H9 (cell line): ENCODE data around the gene MAPK14. TPM values are rescaled to one million over a fixed set of nuclear protein-coding genes. Genes with fewer than 3 reads are reported as not detected.
"Not testable (repeated sequence)": the region's sequence is repeated elsewhere in the genome, so short reads cannot be mapped to it uniquely, and the experiment has no call there.

Experiments
- DNase-seq: peaks from one replicate; pipeline ENCODE4 v3.0.0-alpha.2; 2017
- H2AFZ ChIP-seq: one replicate; pipeline ENCODE4 v1.6.1; 2013; ENCODE audit warnings: mild to moderate bottlenecking, low read length, control low read depth, moderate library complexity
- H2AK5ac ChIP-seq: 2 replicates; pipeline ENCODE4 v1.6.1; 2013; ENCODE audit warnings: low read length, control low read depth, mixed read lengths; ENCODE audit not compliant: insufficient read length
- H2BK120ac ChIP-seq: one replicate; pipeline ENCODE4 v1.6.1; 2013; ENCODE audit warnings: low read depth, mild to moderate bottlenecking, low read length, control low read depth, inconsistent platforms; ENCODE audit not compliant: poor library complexity, severe bottlenecking
- H2BK12ac ChIP-seq: 2 replicates; pipeline ENCODE4 v1.6.1; 2013; ENCODE audit warnings: low read length, control low read depth, mixed read lengths, low read depth; ENCODE audit not compliant: insufficient read length
- H2BK15ac ChIP-seq: 2 replicates; pipeline ENCODE4 v1.6.1; 2013; ENCODE audit warnings: low read depth, low read length, control low read depth
- H2BK20ac ChIP-seq: one replicate; pipeline ENCODE4 v1.6.1; 2013; ENCODE audit warnings: low read depth, mild to moderate bottlenecking, low read length, control low read depth, inconsistent platforms; ENCODE audit not compliant: poor library complexity, severe bottlenecking
- H2BK5ac ChIP-seq: 2 replicates; pipeline ENCODE4 v1.6.1; 2013; ENCODE audit warnings: low read length, control low read depth, mixed read lengths; ENCODE audit not compliant: insufficient read length
- H3K14ac ChIP-seq: 2 replicates; pipeline ENCODE4 v1.6.1; 2013; ENCODE audit warnings: low read length, control low read depth; ENCODE audit not compliant: insufficient read depth
- H3K18ac ChIP-seq: 2 replicates; pipeline ENCODE4 v1.6.1; 2013; ENCODE audit warnings: low read depth, mild to moderate bottlenecking, mixed read lengths, low read length, control low read depth; ENCODE audit not compliant: insufficient read length
- H3K23ac ChIP-seq: 2 replicates; pipeline ENCODE4 v1.6.1; 2013; ENCODE audit warnings: low read length, control low read depth, mixed read lengths, low read depth; ENCODE audit not compliant: insufficient read length
- H3K23me2 ChIP-seq: 2 replicates; pipeline ENCODE4 v1.6.1; 2013; ENCODE audit warnings: low read depth, mild to moderate bottlenecking, mixed read lengths, low read length, control low read depth; ENCODE audit not compliant: insufficient read length, poor library complexity, severe bottlenecking
- H3K27ac ChIP-seq: 2 replicates; pipeline ENCODE4 v1.5.1; 2013; ENCODE audit warnings: low read length, control low read depth, mixed read lengths, low read depth; ENCODE audit not compliant: insufficient read length
- H3K27me3 ChIP-seq: 2 replicates; pipeline ENCODE4 v1.6.1; 2013; ENCODE audit warnings: low read length, control low read depth, inconsistent platforms; ENCODE audit not compliant: insufficient read depth
- H3K4ac ChIP-seq: 2 replicates; pipeline ENCODE4 v1.6.1; 2013; ENCODE audit warnings: low read depth, mild to moderate bottlenecking, control low read depth, inconsistent platforms, low read length, moderate library complexity
- H3K4me1 ChIP-seq: 2 replicates; pipeline ENCODE4 v1.6.1; 2013; ENCODE audit warnings: low read length, control low read depth, inconsistent platforms; ENCODE audit not compliant: insufficient read depth
- H3K4me2 ChIP-seq: 2 replicates; pipeline ENCODE4 v1.6.1; 2013; ENCODE audit warnings: low read length, control low read depth, mixed read lengths; ENCODE audit not compliant: insufficient read length, insufficient read depth
- H3K56ac ChIP-seq: 2 replicates; pipeline ENCODE4 v1.6.1; 2013; ENCODE audit warnings: low read depth, mild to moderate bottlenecking, mixed read lengths, low read length, control low read depth; ENCODE audit not compliant: insufficient read length
- H3K79me1 ChIP-seq: 2 replicates; pipeline ENCODE4 v1.6.1; 2013; ENCODE audit warnings: low read depth, mild to moderate bottlenecking, moderate library complexity, low read length, control low read depth, inconsistent platforms; ENCODE audit not compliant: insufficient read depth, poor library complexity, severe bottlenecking
- H3K79me2 ChIP-seq: 2 replicates; pipeline ENCODE4 v1.6.1; 2013; ENCODE audit warnings: low read length, control low read depth, inconsistent platforms; ENCODE audit not compliant: insufficient read depth
- H3K9ac ChIP-seq: 2 replicates; pipeline ENCODE4 v1.6.1; 2013; ENCODE audit warnings: low read length, control low read depth, mixed read lengths; ENCODE audit not compliant: insufficient read length; ENCODE audit errors: extremely low read depth
- H3K9me3 ChIP-seq: one replicate; pipeline ENCODE4 v1.6.1; 2013; ENCODE audit warnings: low read depth, low read length, inconsistent platforms; ENCODE audit not compliant: control insufficient read depth
- H3T11ph ChIP-seq: one replicate; pipeline ENCODE4 v1.6.1; 2013; ENCODE audit warnings: mild to moderate bottlenecking, low read length, control low read depth, inconsistent platforms
- H4K20me1 ChIP-seq: one replicate; pipeline ENCODE4 v1.6.1; 2013; ENCODE audit not compliant: control insufficient read depth, insufficient read length, insufficient read depth
- H4K5ac ChIP-seq: 2 replicates; pipeline ENCODE4 v1.6.1; 2013; ENCODE audit warnings: low read depth, mild to moderate bottlenecking, mixed read lengths, low read length, control low read depth; ENCODE audit not compliant: insufficient read length
- H4K8ac ChIP-seq: replicated peaks from 2 replicates; pipeline ENCODE4 v1.6.1; 2013; ENCODE audit warnings: low read length, control low read depth, mixed read lengths, low read depth; ENCODE audit not compliant: insufficient read length
- H4K91ac ChIP-seq: 2 replicates; pipeline ENCODE4 v1.6.1; 2013; ENCODE audit warnings: low read depth, mild to moderate bottlenecking, moderate library complexity, mixed read lengths, low read length, control low read depth; ENCODE audit not compliant: insufficient read length
- H3K27ac Mint-ChIP-seq, 3 experiments: 2 replicates in 2 of 3; 3 replicates in 1 of 3; pipeline ENCODE4 v1.8.0; 2020 to 2021; ENCODE audit warnings: mixed read lengths in 3 of 3, mild to moderate bottlenecking in 1 of 3, moderate library complexity in 1 of 3
- H3K27me3 Mint-ChIP-seq: 2 replicates; pipeline ENCODE4 v1.8.0; 2021; ENCODE audit warnings: low read depth, mild to moderate bottlenecking, moderate library complexity, mixed read lengths
- H3K36me3 Mint-ChIP-seq, 3 experiments: 2 replicates in 2 of 3; 3 replicates in 1 of 3; pipeline ENCODE4 v1.8.0; 2020 to 2021; ENCODE audit warnings: low read depth in 3 of 3, mixed read lengths in 3 of 3; ENCODE audit not compliant: insufficient read depth in 1 of 3
- H3K4me1 Mint-ChIP-seq, 2 experiments: 2 replicates each; pipeline ENCODE4 v1.8.0; 2020; ENCODE audit warnings: mixed read lengths in 2 of 2
- H3K4me3 Mint-ChIP-seq, 2 experiments: 2 replicates in 1 of 2; 3 replicates in 1 of 2; pipeline ENCODE4 v1.8.0; 2020 to 2021; ENCODE audit warnings: mild to moderate bottlenecking in 2 of 2, mixed read lengths in 2 of 2, moderate library complexity in 1 of 2
- H3K9me3 Mint-ChIP-seq, 2 experiments: 2 replicates in 1 of 2; 3 replicates in 1 of 2; pipeline ENCODE4 v1.8.0; 2020; ENCODE audit warnings: mild to moderate bottlenecking in 2 of 2, mixed read lengths in 2 of 2, moderate library complexity in 1 of 2
- WGBS: extraction: QIAGEN DNeasy Blood & Tissue Kit; methylation state at CpG from one replicate; pipeline ENCODE4 v1.1.7; 2013; ENCODE audit warnings: missing lambda C conversion rate, low lambda C conversion rate, mixed read lengths; ENCODE audit not compliant: insufficient read length; ENCODE audit errors: extremely low coverage; 5-methylcytosine and 5-hydroxymethylcytosine counted together
- total RNA-seq: library from RNA; stranded (reverse); gene quantifications from 2 replicates; pipeline ENCODE4 v1.2.1, GENCODE V29; 2021
- TF ChIP-seq, protein P1 (sequence below): fragments of 200-600 bp; sonication (generic); conservative IDR thresholded peaks from 3 replicates; pipeline ENCODE4 v1.8.0; 2021; ENCODE audit warnings: antibody characterized with exemption, mild to moderate bottlenecking

Gene MAPK14
- total RNA-seq, 1 experiment from 2014 or later: 40.5 TPM

DNA sequence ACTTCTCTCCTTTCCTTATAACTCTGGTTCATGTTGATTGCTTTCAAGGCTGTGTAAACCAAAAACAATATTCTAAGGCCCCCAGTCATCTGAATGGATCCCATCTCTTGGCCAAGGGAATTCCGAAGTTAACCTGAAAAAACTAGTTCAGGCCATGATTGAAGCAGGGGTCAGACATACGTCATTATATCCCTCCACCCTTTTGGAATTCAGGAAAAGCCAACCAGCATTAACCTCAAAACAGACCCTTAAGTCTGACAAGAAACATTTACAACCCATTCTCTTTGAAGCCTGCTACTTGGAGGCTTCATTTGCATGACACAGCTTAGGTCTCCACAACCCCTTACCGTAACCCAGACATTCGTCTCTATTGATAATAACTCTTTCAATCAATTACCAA, 42.9 kb upstream of the MAPK14 start:
- H3K4me1 ChIP-seq: no peaks in the 10 kb centered on the region; the same call in 1 of the 2 replicates
- Mint-ChIP-seq H3K9me3 (no peaks in the 10 kb centered on the region; a peak in 1 of 5 replicates), H3K27ac (peak overlapping the region in 2 of 3 experiments; percentile 0 to 74; a peak in 3 of 7 replicates), H3K4me1 (peaks cover 16 to 17% of the 10 kb centered on the region in 2 experiments), H3K27me3 (no peaks in the 10 kb centered on the region; the same call in 1 of the 2 replicates), H3K36me3 (no peaks in the 10 kb centered on the region), H3K4me3 (no peak overlapping the region; a peak in 1 of 5 replicates)
- no peak overlapping the region for H3K18ac ChIP-seq
- no peak overlapping the region for H3K9ac ChIP-seq
- no peak for DNase-seq
- H3K56ac ChIP-seq: no peak overlapping the region
- H3K79me1 ChIP-seq: no peaks in the 10 kb centered on the region
- H3K23ac ChIP-seq: no peak overlapping the region
- no CpG with 5 or more reads among the region's 4 CpGs for WGBS
- no peaks in the 10 kb centered on the region for H3K23me2 ChIP-seq
- no peak overlapping the region for H3K4me2 ChIP-seq
- no peaks in the 10 kb centered on the region for H3K27me3 ChIP-seq
- H4K5ac ChIP-seq: no peak overlapping the region
- no peak overlapping the region for H3T11ph ChIP-seq
- TF ChIP-seq, protein P1, sequence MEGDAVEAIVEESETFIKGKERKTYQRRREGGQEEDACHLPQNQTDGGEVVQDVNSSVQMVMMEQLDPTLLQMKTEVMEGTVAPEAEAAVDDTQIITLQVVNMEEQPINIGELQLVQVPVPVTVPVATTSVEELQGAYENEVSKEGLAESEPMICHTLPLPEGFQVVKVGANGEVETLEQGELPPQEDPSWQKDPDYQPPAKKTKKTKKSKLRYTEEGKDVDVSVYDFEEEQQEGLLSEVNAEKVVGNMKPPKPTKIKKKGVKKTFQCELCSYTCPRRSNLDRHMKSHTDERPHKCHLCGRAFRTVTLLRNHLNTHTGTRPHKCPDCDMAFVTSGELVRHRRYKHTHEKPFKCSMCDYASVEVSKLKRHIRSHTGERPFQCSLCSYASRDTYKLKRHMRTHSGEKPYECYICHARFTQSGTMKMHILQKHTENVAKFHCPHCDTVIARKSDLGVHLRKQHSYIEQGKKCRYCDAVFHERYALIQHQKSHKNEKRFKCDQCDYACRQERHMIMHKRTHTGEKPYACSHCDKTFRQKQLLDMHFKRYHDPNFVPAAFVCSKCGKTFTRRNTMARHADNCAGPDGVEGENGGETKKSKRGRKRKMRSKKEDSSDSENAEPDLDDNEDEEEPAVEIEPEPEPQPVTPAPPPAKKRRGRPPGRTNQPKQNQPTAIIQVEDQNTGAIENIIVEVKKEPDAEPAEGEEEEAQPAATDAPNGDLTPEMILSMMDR: no peak
- H2AFZ ChIP-seq: no peak overlapping the region
- no peak overlapping the region for H2BK15ac ChIP-seq
- H3K79me2 ChIP-seq: no peaks in the 10 kb centered on the region
- no peak overlapping the region for H2BK120ac ChIP-seq
- H2BK12ac ChIP-seq: no peak overlapping the region
- H3K9me3 ChIP-seq: no peaks in the 10 kb centered on the region
- H2AK5ac ChIP-seq: no peak overlapping the region
- H3K4ac ChIP-seq: no peak overlapping the region; the same call in 1 of the 2 replicates
- H4K8ac ChIP-seq: no peak overlapping the region
- H2BK20ac ChIP-seq: no peak overlapping the region
- H2BK5ac ChIP-seq: no peak overlapping the region
- no peak overlapping the region for H3K14ac ChIP-seq
- no peak overlapping the region for H3K27ac ChIP-seq
- H4K91ac ChIP-seq: no peak overlapping the region
- no peaks in the 10 kb centered on the region for H4K20me1 ChIP-seq

DNA sequence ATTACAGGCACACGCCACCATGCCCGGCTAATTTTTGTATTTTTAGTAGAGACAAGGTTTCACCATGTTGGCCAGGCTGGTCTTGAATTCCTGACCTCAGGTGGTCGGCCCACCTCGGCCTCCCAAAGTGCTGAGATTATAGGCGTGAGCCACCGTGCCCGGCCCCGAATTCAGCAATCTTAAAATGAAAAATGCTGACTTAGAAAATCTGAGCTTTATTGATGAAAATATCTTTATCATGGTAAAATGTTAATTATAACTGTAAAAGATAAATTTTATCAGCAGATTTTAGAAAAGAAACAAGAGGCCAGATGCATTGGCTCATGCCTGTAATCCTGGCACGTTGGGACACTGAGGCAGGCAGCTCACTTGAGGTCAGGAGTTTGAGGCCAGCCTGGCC, 39.6 kb upstream of the MAPK14 start:
- H3K9me3 Mint-ChIP-seq: not testable (repeated sequence)

More for the DNA sequence above, 39.6 kb upstream of the MAPK14 start:
- DNase-seq, H4K91ac ChIP-seq, H3K4me1 ChIP-seq, H3K27me3 ChIP-seq, H3K79me2 ChIP-seq, H3K18ac ChIP-seq, H3K9ac ChIP-seq, H2AK5ac ChIP-seq, H3K56ac ChIP-seq, H3K4ac ChIP-seq, H2BK12ac ChIP-seq, H3K27ac ChIP-seq, H3K4me3 Mint-ChIP-seq, H2BK15ac ChIP-seq, H4K5ac ChIP-seq, H3K36me3 Mint-ChIP-seq, H2BK20ac ChIP-seq, H3K4me2 ChIP-seq, H3K23ac ChIP-seq, H3K79me1 ChIP-seq, H3K27me3 Mint-ChIP-seq, H3K23me2 ChIP-seq, H4K8ac ChIP-seq, H3K9me3 ChIP-seq, H2AFZ ChIP-seq, H3K14ac ChIP-seq, H2BK5ac ChIP-seq, H4K20me1 ChIP-seq, H2BK120ac ChIP-seq, H3K27ac Mint-ChIP-seq, H3T11ph ChIP-seq: not testable (repeated sequence)
- H3K4me1 Mint-ChIP-seq: peaks cover 19 to 22% of the 10 kb centered on the region in 2 experiments
- no CpG with 5 or more reads among the region's 9 CpGs for WGBS
